ENCODE data around the gene ACTBL2.

DNA sequence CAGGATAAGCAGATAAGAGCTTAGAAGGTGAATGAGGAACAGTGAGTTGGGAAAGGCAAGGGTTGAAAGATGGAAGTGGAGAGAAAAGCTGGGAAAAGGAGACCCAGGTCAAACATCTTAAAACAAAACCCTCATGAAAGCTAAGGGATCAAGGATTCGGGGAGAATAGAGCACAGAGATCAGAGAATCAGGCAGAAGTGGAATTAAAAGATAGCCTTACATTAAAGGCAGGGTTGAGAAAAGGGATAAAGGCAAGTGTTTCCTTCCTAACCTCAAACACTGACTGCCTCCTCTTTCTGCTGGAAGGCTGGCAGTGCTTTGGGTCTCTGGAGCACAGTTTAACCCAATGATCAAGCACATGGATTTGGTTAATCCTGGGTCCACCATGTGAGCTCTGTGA lies 28.7 kb upstream of the ACTBL2 start:
- TF ChIP-seq EZH2 (IDR thresholded peaks at IDR 0.05) (no peak), POLR2AphosphoS5 (IDR thresholded peaks at IDR 0.05; ENCODE audit: borderline replicate concordance, low read depth, low read length) (no peak)

Data from SK-N-MC (cell line).